Gastrocnemius medialis (tissue), 4 donors: ENCODE results near the gene RPEL1.

Experiments used
- POLR2A ChIP-seq, 2 donors: fragments of 450-650 bp; IDR thresholded peaks; one replicate each; pipeline ENCODE4 v1.6.1; 2017; ENCODE audit warnings: antibody characterized with exemption in 2 of 2, mild to moderate bottlenecking in 2 of 2, moderate library complexity in 2 of 2
- TF ChIP-seq, protein P1 (sequence below), 5 experiments: fragments of 450-650 bp in 3 of 5; fragments of 200-600 bp in 2 of 5; sonication (generic) in 2 of 5; IDR thresholded peaks in 4 of 5; conservative IDR thresholded peaks in 1 of 5; 1 replicate in 4 of 5; 2 replicates in 1 of 5; pipeline ENCODE4 v1.5.1; 2016 to 2019; ENCODE audit warnings: antibody characterized with exemption in 5 of 5, mild to moderate bottlenecking in 3 of 5, moderate library complexity in 3 of 5

DNA sequence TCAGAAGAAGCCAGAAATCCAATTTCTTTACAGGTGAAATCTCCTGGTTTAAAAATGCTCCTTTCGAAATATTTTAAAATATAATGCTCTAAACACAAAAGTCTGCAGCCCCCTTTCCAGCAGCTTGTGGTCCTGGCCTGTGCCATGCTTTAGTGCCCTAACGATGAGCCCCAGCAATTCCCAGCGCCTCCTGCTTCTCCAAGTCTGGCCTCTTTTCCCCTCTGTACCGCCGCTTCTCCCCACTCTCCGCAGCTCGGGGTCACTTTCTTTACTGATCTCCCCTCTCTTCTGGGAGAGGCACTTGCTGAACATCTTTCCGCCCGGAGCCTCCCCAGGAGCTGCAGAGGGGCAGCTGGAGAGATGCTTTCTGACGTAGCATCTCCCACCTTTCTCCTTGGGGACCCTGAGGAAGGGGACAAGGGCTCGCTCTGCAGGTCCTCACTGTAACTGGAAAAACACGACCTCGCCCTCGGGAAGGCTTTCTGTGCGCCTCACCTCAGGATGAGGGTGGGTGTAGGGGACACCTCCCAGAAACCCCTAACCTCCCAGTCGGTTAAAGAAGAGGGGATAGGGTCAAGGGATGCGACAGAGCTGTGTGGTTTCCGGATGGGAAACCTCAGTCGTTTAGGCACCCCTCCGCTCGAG lies 30.7 kb downstream of the RPEL1 start:
- TF ChIP-seq, protein P1, sequence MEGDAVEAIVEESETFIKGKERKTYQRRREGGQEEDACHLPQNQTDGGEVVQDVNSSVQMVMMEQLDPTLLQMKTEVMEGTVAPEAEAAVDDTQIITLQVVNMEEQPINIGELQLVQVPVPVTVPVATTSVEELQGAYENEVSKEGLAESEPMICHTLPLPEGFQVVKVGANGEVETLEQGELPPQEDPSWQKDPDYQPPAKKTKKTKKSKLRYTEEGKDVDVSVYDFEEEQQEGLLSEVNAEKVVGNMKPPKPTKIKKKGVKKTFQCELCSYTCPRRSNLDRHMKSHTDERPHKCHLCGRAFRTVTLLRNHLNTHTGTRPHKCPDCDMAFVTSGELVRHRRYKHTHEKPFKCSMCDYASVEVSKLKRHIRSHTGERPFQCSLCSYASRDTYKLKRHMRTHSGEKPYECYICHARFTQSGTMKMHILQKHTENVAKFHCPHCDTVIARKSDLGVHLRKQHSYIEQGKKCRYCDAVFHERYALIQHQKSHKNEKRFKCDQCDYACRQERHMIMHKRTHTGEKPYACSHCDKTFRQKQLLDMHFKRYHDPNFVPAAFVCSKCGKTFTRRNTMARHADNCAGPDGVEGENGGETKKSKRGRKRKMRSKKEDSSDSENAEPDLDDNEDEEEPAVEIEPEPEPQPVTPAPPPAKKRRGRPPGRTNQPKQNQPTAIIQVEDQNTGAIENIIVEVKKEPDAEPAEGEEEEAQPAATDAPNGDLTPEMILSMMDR (IDR thresholded peaks at IDR 0.05 in 4 of 5, conservative IDR thresholded peaks at IDR 0.05 in 1 of 5), result no peak
- no peak for TF ChIP-seq POLR2A (IDR thresholded peaks at IDR 0.05)
